ENCODE data around the gene GRK6.

Gene GRK6

DNA sequence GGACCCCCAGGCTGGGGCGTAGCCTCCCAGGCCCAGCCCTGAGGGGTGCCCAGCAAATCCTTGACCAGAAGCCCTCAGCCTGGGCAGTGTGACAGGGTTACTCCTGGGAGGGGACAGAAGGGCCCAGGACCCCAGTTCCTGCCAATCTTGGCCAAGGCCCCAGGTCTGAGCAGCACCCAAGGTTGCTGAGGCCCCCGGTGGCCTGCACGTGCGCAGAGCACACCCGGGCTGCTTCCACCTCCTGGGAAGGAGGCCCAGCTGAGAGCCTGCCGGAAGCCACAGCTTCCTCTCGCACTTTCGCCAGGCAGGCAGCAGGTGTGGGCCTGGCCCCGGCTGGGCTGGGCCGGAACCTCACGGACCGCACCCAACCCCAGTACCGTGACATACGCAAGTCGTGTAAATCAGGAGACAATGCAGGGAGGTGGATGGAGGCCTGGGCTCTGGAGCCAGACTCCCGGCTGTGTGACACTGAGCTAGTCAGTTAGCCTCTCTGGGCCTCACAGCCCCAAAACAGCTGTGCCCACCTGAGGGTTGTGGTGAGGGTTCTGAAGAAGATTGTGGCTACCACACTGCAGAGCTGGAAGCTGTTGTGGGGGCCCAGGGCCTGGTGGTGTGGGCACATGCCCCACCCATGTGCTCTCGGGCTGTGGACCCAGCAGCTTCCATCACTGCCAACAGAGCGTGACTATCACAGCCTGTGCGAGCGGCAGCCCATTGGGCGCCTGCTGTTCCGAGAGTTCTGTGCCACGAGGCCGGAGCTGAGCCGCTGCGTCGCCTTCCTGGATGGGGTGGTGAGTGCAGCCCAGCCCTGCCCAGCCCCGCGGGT is 5.1 kb downstream of the GRK6 start:
- Mint-ChIP-seq H3K4me3 (no peak overlapping the region), H3K9me3 (no peaks in the 10 kb centered on the region), H3K4me1 (peaks cover 15% of the 10 kb centered on the region), H3K27ac (no peak overlapping the region), H3K36me3 (ENCODE audit: low read depth) (peaks cover 15% of the 10 kb centered on the region), H3K27me3 (ENCODE audit: low read depth) (no peaks in the 10 kb centered on the region)
- TF ChIP-seq, protein P1, sequence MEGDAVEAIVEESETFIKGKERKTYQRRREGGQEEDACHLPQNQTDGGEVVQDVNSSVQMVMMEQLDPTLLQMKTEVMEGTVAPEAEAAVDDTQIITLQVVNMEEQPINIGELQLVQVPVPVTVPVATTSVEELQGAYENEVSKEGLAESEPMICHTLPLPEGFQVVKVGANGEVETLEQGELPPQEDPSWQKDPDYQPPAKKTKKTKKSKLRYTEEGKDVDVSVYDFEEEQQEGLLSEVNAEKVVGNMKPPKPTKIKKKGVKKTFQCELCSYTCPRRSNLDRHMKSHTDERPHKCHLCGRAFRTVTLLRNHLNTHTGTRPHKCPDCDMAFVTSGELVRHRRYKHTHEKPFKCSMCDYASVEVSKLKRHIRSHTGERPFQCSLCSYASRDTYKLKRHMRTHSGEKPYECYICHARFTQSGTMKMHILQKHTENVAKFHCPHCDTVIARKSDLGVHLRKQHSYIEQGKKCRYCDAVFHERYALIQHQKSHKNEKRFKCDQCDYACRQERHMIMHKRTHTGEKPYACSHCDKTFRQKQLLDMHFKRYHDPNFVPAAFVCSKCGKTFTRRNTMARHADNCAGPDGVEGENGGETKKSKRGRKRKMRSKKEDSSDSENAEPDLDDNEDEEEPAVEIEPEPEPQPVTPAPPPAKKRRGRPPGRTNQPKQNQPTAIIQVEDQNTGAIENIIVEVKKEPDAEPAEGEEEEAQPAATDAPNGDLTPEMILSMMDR (IDR thresholded peaks at IDR 0.05; ENCODE audit: unreplicated experiment in 3 of 3): no peak

DNA sequence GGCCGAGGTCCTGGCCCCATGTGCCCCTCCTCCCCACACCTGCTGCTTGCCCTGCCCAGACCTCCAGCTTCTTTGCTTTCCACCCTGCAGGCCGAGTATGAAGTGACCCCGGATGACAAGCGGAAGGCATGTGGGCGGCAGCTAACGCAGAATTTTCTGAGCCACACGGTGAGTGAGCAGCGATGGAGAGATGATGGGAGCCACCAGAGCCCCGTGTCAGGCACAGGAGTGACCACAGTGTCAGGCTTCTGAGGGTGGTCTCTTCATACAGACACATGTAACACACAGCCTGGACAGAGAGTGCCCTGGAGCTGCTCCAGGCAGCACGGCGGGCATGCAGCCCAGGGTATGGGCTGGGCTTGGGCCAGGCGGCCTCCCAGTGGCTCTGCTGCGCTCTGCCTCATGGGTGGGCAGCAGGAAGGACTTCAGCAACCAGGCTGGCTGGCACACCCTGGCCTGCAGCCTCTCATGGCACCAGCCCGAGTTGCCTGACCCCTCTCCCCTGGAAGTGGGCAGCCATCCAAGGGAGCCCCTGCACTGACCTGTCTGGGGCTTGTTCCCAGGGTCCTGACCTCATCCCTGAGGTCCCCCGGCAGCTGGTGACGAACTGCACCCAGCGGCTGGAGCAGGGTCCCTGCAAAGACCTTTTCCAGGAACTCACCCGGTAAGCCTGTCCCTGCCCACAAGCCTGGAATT is 5.8 kb downstream of the GRK6 start:
- H3K4me3 Mint-ChIP-seq: no peak overlapping the region
- H3K36me3 Mint-ChIP-seq (ENCODE audit: low read depth): peaks cover 23% of the 10 kb centered on the region
- H3K9me3 Mint-ChIP-seq: no peaks in the 10 kb centered on the region
- no peak overlapping the region for H3K27ac Mint-ChIP-seq
- no peaks in the 10 kb centered on the region for H3K27me3 Mint-ChIP-seq (ENCODE audit: low read depth)
- TF ChIP-seq, protein P1 (IDR thresholded peaks at IDR 0.05; ENCODE audit: unreplicated experiment in 3 of 3): no peak
- H3K4me1 Mint-ChIP-seq: peaks cover 14% of the 10 kb centered on the region

DNA sequence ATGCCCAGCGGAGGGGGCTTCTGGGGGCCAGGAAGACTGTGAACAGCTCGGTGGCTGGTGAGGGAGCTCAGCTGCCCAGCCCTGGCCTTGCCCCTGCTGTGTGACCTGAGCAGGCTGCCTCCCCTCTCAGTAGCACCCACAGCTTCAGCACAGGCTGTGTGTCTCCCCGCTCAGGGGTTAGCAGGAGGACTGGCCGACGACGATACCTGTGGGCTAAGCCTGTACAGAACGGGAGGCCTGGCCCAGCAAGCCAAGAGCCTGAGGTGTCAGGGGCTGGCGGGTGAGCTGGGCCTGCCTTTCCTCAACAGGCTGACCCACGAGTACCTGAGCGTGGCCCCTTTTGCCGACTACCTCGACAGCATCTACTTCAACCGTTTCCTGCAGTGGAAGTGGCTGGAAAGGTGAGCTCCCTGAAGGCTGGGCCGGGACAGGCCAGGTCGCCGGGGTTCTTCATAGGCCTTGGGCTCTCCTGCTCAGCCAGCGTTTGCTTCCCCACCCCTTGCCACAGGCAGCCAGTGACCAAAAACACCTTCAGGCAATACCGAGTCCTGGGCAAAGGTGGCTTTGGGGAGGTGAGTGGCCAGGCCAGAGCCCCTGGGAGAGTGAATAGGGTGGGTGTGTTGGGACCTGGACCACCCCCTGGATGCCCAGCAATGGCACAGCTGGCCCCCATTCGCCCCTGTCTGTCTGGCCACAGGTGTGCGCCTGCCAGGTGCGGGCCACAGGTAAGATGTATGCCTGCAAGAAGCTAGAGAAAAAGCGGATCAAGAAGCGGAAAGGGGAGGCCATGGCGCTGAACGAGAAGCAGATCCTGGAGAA is 6.6 kb downstream of the GRK6 start:
- H3K36me3 Mint-ChIP-seq (ENCODE audit: low read depth): peaks cover 30% of the 10 kb centered on the region
- TF ChIP-seq, protein P1 (IDR thresholded peaks at IDR 0.05; ENCODE audit: unreplicated experiment in 3 of 3): no peak
- no peaks in the 10 kb centered on the region for H3K9me3 Mint-ChIP-seq
- H3K4me3 Mint-ChIP-seq: no peak overlapping the region
- H3K27ac Mint-ChIP-seq: no peak overlapping the region
- peaks cover 8% of the 10 kb centered on the region for H3K4me1 Mint-ChIP-seq
- no peaks in the 10 kb centered on the region for H3K27me3 Mint-ChIP-seq (ENCODE audit: low read depth)

DNA sequence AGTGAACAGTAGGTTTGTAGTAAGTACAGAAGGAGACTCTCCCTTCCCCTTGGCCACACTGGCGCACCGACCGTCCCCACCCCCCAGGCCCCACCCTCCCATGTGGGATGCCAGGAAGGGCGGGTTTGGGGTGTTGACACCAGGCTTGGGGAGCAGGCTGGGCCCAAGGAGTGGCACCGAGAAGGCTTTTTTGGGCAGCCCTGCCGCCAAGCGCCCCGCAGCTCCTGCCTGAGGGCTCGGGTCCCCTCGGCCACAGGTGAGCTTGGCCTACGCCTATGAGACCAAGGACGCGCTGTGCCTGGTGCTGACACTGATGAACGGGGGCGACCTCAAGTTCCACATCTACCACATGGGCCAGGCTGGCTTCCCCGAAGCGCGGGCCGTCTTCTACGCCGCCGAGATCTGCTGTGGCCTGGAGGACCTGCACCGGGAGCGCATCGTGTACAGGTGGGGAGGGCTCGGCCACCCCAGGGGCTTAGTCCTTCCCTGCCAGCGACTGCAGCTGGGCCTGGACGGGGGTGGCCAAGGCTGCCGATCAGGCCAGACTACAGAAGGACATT is 7.3 kb downstream of the GRK6 start:
- H3K4me1 Mint-ChIP-seq: peaks cover 7% of the 10 kb centered on the region
- H3K27me3 Mint-ChIP-seq (ENCODE audit: low read depth): no peaks in the 10 kb centered on the region
- H3K36me3 Mint-ChIP-seq (ENCODE audit: low read depth): peaks cover 35% of the 10 kb centered on the region
- TF ChIP-seq, protein P1 (IDR thresholded peaks at IDR 0.05; ENCODE audit: unreplicated experiment in 3 of 3): no peak
- no peaks in the 10 kb centered on the region for H3K9me3 Mint-ChIP-seq
- H3K4me3 Mint-ChIP-seq: no peak overlapping the region
- H3K27ac Mint-ChIP-seq: no peak overlapping the region

DNA sequence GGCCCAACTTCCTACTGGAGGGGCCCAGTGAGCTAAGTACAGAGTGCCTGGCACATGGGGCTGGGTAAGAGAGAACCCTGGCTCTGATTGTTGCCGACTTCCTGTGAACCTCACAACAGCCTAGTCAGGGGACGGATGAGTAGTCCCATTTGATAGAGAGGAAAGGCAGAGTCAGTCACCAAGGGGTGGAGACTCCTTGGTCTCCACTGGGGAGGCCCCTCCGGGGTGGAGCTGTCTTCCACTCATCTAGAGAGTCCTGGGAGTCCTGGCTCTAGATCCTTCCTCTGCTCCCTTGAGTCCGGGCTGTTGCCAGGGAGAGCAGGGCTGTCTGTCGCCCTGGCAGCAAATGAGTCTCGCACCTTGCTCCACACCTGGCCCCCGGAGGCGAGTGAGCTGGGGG is 8.0 kb downstream of the GRK6 start:
- TF ChIP-seq, protein P1 (IDR thresholded peaks at IDR 0.05; ENCODE audit: unreplicated experiment in 3 of 3): no peak
- no peaks in the 10 kb centered on the region for H3K9me3 Mint-ChIP-seq

More for the DNA sequence above, 8.0 kb downstream of the GRK6 start:
- Mint-ChIP-seq H3K4me1 (peaks cover under 1% of the 10 kb centered on the region), H3K27me3 (ENCODE audit: low read depth) (no peaks in the 10 kb centered on the region), H3K27ac (no peak overlapping the region), H3K36me3 (ENCODE audit: low read depth) (peaks cover 40% of the 10 kb centered on the region), H3K4me3 (no peak overlapping the region)

All from nephron (organoid).